Measurements from ENCODE around the gene CRABP1. TPM values are rescaled to one million over a fixed set of nuclear protein-coding genes. Genes with fewer than 3 reads are reported as not detected.
A peak's percentile ranks its signal among the peaks of the same experiment; 100 is the strongest.

CRABP1 gene
- total and polyA plus RNA-seq, 10 of the 15 experiments (the other 5 are each of a cell fraction or from before 2014, with no cell fraction given) = 0.21 to 0.41 TPM; not detected in 8

GRCh38 chr15:78316283-78317083, 23.7 kb upstream of the CRABP1 start (continued):
- TF ChIP-seq BHLHE40 (IDR thresholded peaks at IDR 0.05; ENCODE audit: borderline replicate concordance in 1 of 2, low read depth in 2 of 2, low read length in 1 of 2) = peak in 1 of 2 experiments; percentile 27; a peak in 1 of 4 replicates
- no peak for TF ChIP-seq SPI1 (IDR thresholded peaks at IDR 0.05; ENCODE audit: borderline replicate concordance, insufficient read depth, low read depth, low read length)
- peak; percentile 14 to 37; a peak in 2 of 4 replicates for TF ChIP-seq IKZF2 (IDR thresholded peaks at IDR 0.05)
- TF ChIP-seq BMI1 (IDR thresholded peaks at IDR 0.05; ENCODE audit: borderline replicate concordance) = no peak
- no peak for TF ChIP-seq E2F8 (IDR thresholded peaks at IDR 0.05; ENCODE audit: low read depth, partially characterized antibody)
- TF ChIP-seq FOS (IDR thresholded peaks at IDR 0.05; ENCODE audit: borderline replicate concordance, extremely low read depth, insufficient read length) = no peak
- no peak for TF ChIP-seq RFX5 (IDR thresholded peaks at IDR 0.05; ENCODE audit: low read depth, low read length)
- TF ChIP-seq MAX (IDR thresholded peaks at IDR 0.05; ENCODE audit: low read depth, low read length) = no peak
- TF ChIP-seq SRF (IDR thresholded peaks at IDR 0.05; ENCODE audit: low read depth in 2 of 2, low read length in 2 of 2) = no peak
- TF ChIP-seq RCOR1 (conservative IDR thresholded peaks at IDR 0.05; ENCODE audit: low read depth, low read length) = no peak
- TF ChIP-seq BRCA1 (IDR thresholded peaks at IDR 0.05; ENCODE audit: low read depth, low read length) = no peak
- peak; percentile 25; the same call in 1 of the 2 replicates for TF ChIP-seq RUNX3 (IDR thresholded peaks at IDR 0.05; ENCODE audit: low read length)
- TF ChIP-seq PAX5 (IDR thresholded peaks at IDR 0.05; ENCODE audit: borderline replicate concordance, low read depth, low read length) = no peak
- TF ChIP-seq KLF5 (IDR thresholded peaks at IDR 0.05; ENCODE audit: partially characterized antibody) = no peak
- TF ChIP-seq ELK1 (IDR thresholded peaks at IDR 0.05; ENCODE audit: low read depth, low read length) = no peak
- no peak for TF ChIP-seq ETV6 (conservative IDR thresholded peaks at IDR 0.05 in 1 of 2, IDR thresholded peaks at IDR 0.05 in 1 of 2; ENCODE audit: borderline replicate concordance in 1 of 2, low read depth in 1 of 2)
- no peak for TF ChIP-seq SREBF2 (IDR thresholded peaks at IDR 0.05; ENCODE audit: low read length)
- no peak for TF ChIP-seq TARDBP (IDR thresholded peaks at IDR 0.05; ENCODE audit: borderline replicate concordance)
- no peak for TF ChIP-seq JUND (IDR thresholded peaks at IDR 0.05; ENCODE audit: low read depth, low read length)
- TF ChIP-seq CBFB (IDR thresholded peaks at IDR 0.05; ENCODE audit: low read depth) = no peak
- TF ChIP-seq USF1 (IDR thresholded peaks at IDR 0.05; ENCODE audit: borderline replicate concordance, extremely low read length, insufficient read depth, low read depth, low read length) = no peak
- TF ChIP-seq DPF2 (IDR thresholded peaks at IDR 0.05) = no peak
- TF ChIP-seq ZZZ3 (IDR thresholded peaks at IDR 0.05; ENCODE audit: control insufficient read depth, insufficient read length, low read depth) = no peak
- no peak for TF ChIP-seq SMC3 (IDR thresholded peaks at IDR 0.05; ENCODE audit: borderline replicate concordance, low read length)
- TF ChIP-seq HDAC2 (IDR thresholded peaks at IDR 0.05) = no peak

Measured in GM12878 (cell line).